ENCODE measurements around the gene SPINK14. TPM values are rescaled to one million over a fixed set of nuclear protein-coding genes. Genes with fewer than 3 reads are reported as not detected.
A peak's percentile ranks its signal among the peaks of the same experiment; 100 is the strongest.

Gene SPINK14
- total RNA-seq, 1 experiment from 2014 or later, result not detected

GRCh38 chr5:148224117-148224742 is 55.9 kb downstream of the SPINK14 start:
- no peaks in the 10 kb centered on the region for H3K27me3 ChIP-seq (ENCODE audit: insufficient read depth, low read depth)
- intact Hi-C loops (cut with micrococcal nuclease; ENCODE audit: unreplicated experiment), result no loop called here
- TF ChIP-seq EZH2 (IDR thresholded peaks at IDR 0.05; ENCODE audit: low read depth), result no peak
- TF ChIP-seq CTCF (conservative IDR thresholded peaks at IDR 0.05), result no peak
- H4K20me1 ChIP-seq (ENCODE audit: insufficient read depth), result no peaks in the 10 kb centered on the region
- H3F3A ChIP-seq (ENCODE audit: insufficient read depth, low read depth), result no peaks in the 10 kb centered on the region
- DNase-seq, result peak in 1 of 2 experiments; percentile 38
- ChIA-PET CTCF (no interaction called here), POLR2A (ENCODE audit: unreplicated experiment) (no interaction called here)
- no peak overlapping the region for H3K4me3 ChIP-seq
- no peaks in the 10 kb centered on the region for H3K4me1 ChIP-seq (replicated peaks; ENCODE audit: insufficient read depth)
- no TSS peak for BruUV-seq (replicated peaks)
- no peak overlapping the region for H3K4me2 ChIP-seq
- no peak overlapping the region for H2AFZ ChIP-seq
- H3K9me2 ChIP-seq (ENCODE audit: insufficient read depth), result no peaks in the 10 kb centered on the region
- H3K79me2 ChIP-seq (ENCODE audit: low read depth), result no peaks in the 10 kb centered on the region
- no peak overlapping the region for H3K27ac ChIP-seq
- no peaks in the 10 kb centered on the region for H3K36me3 ChIP-seq (ENCODE audit: low read depth)
- no peaks in the 10 kb centered on the region for H3K9me3 ChIP-seq (ENCODE audit: insufficient read depth, low read depth)

Other genes with a start within 250 kb of the SPINK14 start
- 0.13 TPM in 1 of 2 replicates, not detected in the other for gene SPINK5, start 104.6 kb upstream of the SPINK14 start, total RNA-seq (2021)
- gene SPINK6, start 34.5 kb downstream of the SPINK14 start, total RNA-seq (2021), result not detected in 2 replicates
- not detected in 2 replicates for gene MARCOL, start 70.0 kb downstream of the SPINK14 start, total RNA-seq (2021)
- gene SPINK13, start 100.2 kb downstream of the SPINK14 start, total RNA-seq (2021), result not detected in 2 replicates
- not detected in 2 replicates for gene SPINK7, start 143.9 kb downstream of the SPINK14 start, total RNA-seq (2021)
- gene SPINK9, start 167.0 kb downstream of the SPINK14 start, total RNA-seq (2021), result not detected in 2 replicates
- gene FBXO38, start 215.4 kb downstream of the SPINK14 start, total RNA-seq (2021), result 39.2 and 49.8 TPM in 2 replicates